DMS153 (cell line): ENCODE results near the gene WDR1.

Source experiments
- DNase-seq: peaks from one replicate; lab custom pipeline; 2025; lab: John Stamatoyannopoulos, UW

Gene WDR1

DNA sequence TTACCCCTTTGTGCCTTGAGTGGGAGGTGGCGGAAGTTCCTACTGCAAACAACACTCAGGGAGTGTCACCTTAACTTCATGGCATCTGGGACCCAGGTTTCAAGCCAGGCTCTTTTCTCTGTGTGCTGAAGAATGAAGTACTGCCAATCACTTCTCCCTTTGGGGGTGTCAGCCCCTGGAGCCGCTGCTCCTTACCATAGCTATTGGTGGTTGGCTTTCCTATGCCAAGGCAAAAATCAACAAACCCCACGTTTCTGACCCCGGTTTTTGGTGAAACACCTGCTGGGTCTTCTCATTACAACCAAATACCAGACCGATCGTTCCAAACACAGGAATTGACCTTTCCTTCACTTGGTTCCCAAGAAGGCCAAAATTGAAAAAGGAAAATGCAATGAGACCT, 75.6 kb downstream of the WDR1 start:
- no peak for DNase-seq

DNA sequence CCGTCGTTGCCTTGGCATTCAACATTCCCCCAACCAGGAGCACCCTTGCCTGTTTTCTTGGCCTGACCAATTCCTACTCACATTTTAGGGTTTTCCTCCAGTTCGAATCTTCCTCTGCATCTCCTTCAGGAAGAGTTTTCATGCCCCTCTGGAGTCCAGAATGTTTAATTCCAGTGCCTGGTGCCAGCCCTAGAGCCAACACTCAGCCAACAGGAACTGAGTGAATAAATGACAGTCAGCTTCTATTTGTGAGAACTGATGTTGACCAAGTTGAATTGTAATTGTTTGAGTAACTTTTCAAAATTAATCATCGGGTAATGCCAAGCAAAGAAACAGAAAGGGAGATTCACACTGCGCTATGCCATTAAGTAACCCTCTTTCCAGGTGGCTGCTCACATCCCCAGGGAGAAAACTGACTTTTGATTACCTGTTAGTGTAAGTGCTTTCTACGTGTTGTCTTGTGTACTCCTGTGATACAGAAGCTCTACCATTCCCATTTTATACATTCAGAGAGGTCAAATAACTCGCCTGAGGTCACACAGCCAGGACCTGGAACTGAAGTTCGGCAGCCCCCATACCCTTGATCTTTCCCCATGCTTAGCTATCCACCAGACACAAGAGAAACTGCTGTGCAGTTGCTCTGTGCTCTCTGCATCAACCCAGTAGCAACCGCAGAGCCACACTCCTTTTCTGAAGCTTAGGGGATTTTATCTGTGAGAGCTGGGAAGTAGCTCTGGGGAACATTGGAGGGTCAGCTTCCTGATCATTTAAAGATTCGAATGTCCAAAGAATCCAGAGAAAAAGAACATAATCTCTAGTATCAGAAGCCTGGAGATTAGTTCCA, 76.3 kb downstream of the WDR1 start:
- no peak for DNase-seq

DNA sequence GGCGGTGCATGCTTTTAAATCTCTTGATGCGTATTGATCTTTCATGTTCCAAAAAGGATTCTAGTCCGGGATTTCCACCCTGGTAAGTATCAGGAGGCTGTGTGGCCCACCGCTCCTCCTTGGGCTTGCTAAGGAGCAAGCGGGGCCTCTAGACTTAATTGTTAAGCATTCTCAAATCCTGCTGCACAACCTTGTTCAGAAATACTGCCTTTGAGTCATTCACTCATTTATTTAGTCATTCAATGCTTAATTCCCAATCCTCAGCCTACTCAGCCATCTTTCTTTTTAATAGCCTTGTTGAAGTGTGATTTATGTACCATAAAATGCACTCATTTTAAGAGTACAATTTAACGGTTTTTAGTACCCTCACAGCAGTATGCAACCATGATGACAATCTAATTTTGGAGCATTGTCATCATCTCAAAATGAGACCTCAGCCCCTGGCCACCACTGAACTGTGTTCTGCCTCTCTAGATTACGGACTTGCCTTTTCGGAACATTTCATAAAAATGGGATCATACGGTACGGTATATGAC, 79.7 kb downstream of the WDR1 start:
- DNase-seq = no peak

DNA sequence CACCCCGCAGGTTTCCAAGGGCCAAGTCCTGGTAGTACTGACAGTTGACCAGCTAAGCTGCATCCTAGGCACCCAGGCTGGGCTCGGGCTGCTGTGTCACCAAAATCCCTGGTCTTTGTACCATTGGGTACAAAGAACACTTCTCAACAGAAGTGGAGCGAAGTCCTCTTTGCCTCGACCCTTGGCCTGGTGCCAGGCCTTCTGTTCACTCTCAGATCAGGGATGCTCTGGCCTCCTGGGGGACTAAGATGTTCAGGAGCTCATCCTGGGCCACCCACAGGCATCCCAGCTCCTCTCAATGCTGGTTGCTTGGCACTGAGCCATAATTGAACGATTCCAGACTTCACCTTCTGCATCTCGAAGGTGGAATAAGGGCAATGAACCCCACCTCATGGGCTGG, 81.5 kb downstream of the WDR1 start:
- no peak for DNase-seq

DNA sequence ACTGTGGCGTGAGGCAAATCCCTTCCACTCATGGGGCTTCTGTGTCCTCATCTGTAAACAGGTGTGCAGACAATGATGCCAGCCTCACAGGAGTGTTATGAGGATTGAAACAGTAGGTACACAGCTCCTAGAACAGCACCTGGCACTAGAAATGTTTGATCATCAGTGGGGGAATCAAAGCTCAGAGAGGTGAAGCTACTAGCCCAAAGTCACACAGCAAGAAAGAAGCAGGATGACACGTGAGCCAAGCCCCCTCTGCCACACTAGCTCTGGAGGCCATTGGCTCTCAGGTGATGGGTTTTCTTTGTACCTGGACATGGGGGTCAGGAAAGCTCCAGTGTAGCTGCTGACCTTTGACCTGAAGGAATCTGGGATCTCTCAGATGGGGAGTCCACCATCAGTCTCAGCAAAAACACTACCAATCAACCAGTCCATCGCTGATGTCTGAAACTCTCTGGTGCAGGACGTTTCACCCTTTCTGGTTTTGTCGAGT, 81.9 kb downstream of the WDR1 start:
- no peak for DNase-seq

DNA sequence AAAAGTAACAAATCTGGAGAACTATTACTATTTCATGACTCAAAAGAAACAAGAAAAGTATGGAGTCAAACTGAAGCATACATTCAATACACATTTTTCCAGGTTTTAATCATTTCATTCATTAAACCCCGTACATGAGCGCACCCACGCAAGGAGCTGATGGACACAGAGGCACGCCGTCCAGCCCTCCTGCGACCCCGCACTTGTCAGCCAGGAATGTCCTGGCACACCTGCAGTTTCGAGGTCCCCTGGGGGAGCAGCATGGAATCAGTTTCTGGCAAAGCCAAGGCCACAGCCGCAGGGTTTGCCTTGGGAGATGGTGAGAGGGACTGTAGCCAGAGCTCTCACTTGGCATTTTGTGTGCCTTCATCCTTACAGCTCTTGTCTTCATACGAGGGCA, 82.5 kb downstream of the WDR1 start:
- DNase-seq = no peak

DNA sequence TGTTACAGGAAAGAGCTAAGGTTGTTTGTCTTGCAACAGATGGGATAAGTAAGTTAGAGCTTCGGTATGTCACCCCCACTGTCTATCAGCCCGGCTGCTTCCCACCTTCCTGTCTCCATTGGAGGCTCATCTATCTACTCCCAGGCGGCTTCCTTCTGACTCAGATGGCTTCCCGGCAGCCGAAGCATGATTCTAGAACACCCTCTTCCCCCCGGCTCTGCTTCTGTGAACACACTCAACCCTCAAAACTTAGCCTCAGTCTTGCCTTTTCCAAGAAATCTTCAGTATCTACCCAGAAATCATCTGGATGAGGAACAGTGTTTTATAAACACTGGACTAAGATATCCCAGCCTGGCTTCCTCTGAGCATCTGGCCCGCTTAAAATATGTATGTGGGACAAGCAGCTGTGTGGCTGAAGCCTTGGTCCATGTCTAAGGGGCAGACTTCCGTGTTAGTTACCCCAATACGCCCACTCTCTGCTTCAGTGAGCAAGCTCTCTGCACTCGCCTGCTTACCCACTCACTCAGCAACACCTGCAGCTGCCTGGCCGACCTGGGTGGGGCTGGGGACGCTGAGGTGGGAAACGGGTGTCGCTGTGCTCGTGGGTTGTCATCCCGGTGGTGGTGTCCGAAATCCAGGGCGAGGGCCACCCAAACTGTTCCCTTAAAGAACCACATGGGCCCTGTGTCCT, 83.3 kb downstream of the WDR1 start:
- no peak for DNase-seq

GRCh38 chr4:10032625-10033024, 84.0 kb downstream of the WDR1 start:
- no peak for DNase-seq

- DNase-seq = no peak
These were observed 84.7 kb downstream of the WDR1 start for GRCh38 chr4:10031668-10032590.

- DNase-seq = no peak
These were observed 85.5 kb downstream of the WDR1 start for GRCh38 chr4:10030972-10031667.

DNA sequence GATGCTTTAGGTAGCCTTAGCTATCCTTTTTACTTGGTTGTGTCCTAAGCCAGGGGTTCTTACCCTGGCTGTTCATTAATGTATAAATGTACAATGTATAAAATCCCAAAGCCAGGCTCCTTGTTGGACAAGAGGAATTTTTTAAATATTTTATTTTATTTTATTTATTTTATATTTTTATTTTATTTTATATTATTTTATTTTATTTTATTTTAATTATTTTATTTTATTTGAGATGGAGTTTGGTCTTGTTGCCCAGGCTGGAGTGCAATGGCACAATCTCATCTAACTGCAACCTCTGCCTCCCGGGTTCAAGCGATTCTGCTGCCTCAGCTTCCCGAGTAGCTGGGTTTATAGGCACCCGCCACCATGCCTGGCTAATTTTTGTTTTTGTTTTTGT, 87.2 kb downstream of the WDR1 start:
- DNase-seq = no peak

DNA sequence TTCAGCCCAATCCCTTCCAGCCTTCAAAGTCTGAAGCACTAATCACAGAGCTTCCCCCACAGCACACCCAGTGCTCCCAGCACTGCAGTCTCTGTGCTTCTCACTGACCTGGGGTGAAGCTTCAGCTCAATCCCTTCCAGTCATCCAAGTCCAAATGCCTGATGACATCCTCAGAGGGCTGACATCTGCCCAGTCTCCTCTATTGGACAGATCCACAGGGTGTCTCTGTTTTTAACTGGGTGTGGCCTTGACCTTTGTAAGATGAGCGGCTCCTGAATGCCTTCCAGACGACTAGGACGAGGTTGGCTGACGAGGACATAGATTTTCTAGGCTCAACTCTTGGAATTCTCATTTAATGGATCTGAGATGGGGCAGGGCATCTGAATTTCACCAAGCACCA, 87.7 kb downstream of the WDR1 start:
- DNase-seq = no peak

DNA sequence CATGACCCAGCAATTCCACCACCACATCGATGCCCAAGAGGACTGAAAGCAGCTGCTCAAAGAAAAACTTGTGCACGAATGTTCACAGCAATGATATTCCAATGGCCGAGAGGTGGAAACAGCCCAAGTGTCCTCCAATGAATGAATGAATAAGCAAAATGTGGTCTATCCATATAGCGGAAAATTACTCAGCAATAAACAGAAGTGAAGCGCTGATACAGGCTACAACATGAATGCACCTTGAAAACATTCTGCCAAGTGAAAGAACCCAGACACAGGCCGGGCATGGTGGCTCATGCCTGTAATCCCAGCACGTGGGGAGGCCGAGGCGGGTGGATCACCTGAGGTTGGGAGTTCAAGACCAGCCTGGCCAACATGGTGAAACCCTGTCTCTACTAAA, 90.1 kb downstream of the WDR1 start:
- no peak for DNase-seq

DNA sequence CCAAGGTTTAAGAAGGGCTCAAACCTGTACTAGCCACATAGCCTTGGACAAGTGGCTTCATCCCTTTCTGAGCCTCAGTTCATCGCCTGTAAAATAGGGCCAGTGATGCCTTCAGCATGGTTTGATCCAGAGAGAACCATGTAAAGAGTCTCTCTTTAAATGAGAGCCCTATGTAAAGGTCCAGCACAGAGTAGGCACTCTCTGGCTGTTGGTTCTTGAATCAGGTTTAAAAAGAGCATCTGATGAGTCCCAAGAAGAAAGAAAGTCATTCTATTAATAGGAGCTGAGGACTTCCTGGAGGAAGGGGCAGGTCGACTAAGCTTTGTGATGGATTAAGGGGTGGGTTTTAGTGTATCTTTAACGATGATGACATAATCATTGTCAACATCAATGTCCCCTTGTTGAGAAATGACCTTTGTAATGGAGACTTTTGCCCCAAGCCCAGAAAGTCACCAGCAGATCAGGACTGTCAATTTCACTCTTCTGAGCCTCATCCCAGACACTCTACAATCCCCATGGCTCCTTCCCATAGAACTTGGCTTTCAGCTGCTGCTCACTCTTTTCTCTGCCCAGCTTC, 91.3 kb downstream of the WDR1 start:
- DNase-seq = no peak
